Neural crest cell (in vitro differentiated cells): ENCODE measurements around the gene ZBTB20. TPM values are rescaled to one million over a fixed set of nuclear protein-coding genes. Genes with fewer than 3 reads are reported as not detected.

Experiments
- DNase-seq: peaks from one replicate; pipeline ENCODE4 v3.0.0; 2021; ENCODE audit warnings: low read depth, mixed read lengths, low spot score
- H3K27ac Mint-ChIP-seq: one replicate; pipeline ENCODE4 v1.8.0; 2021; ENCODE audit warnings: mild to moderate bottlenecking, mixed read lengths; ENCODE audit not compliant: unreplicated experiment
- H3K27me3 Mint-ChIP-seq: 2 replicates; pipeline ENCODE4 v1.8.0; 2021; ENCODE audit warnings: low read depth, mild to moderate bottlenecking, mixed read lengths
- H3K36me3 Mint-ChIP-seq: 2 replicates; pipeline ENCODE4 v1.8.0; 2021; ENCODE audit warnings: low read depth, mild to moderate bottlenecking, mixed read lengths
- H3K4me1 Mint-ChIP-seq: 2 replicates; pipeline ENCODE4 v1.8.0; 2021; ENCODE audit warnings: mixed read lengths
- H3K4me3 Mint-ChIP-seq: one replicate; pipeline ENCODE4 v1.8.0; 2021; ENCODE audit warnings: mild to moderate bottlenecking, mixed read lengths
- H3K9me3 Mint-ChIP-seq: 2 replicates; pipeline ENCODE4 v1.8.0; 2021; ENCODE audit warnings: mixed read lengths
- total RNA-seq: library from RNA; stranded (reverse); gene quantifications from 2 replicates; pipeline ENCODE4 v1.2.1, GENCODE V29; 2021
- TF ChIP-seq, protein P1 (sequence below): fragments of 200-600 bp; sonication (generic); conservative IDR thresholded peaks from 2 replicates; pipeline ENCODE4 v1.5.0; 2021; ENCODE audit warnings: antibody characterized with exemption, mild to moderate bottlenecking

Gene ZBTB20
- total RNA-seq, 1 donor from 2014 or later, result 12.4 TPM

DNA sequence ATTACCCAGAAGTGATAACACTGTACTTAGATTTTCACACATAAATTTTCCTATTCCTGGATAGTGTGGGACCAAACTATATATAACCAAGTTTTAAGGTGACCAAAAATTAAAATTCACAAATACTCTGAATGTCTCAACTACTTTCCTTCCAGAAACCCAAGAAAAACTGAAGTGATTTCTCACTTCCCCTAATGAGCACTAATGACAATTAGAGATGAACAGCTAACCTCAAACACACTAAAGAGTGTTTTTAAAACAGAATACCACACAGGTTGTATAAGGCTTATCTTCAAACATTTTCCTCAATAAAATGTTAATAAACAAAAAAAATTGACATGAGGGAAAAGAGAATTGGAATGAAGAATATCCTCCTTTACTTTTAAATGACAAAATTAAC is 188.2 kb downstream of the ZBTB20 start:
- DNase-seq, result no peak
- TF ChIP-seq, protein P1, sequence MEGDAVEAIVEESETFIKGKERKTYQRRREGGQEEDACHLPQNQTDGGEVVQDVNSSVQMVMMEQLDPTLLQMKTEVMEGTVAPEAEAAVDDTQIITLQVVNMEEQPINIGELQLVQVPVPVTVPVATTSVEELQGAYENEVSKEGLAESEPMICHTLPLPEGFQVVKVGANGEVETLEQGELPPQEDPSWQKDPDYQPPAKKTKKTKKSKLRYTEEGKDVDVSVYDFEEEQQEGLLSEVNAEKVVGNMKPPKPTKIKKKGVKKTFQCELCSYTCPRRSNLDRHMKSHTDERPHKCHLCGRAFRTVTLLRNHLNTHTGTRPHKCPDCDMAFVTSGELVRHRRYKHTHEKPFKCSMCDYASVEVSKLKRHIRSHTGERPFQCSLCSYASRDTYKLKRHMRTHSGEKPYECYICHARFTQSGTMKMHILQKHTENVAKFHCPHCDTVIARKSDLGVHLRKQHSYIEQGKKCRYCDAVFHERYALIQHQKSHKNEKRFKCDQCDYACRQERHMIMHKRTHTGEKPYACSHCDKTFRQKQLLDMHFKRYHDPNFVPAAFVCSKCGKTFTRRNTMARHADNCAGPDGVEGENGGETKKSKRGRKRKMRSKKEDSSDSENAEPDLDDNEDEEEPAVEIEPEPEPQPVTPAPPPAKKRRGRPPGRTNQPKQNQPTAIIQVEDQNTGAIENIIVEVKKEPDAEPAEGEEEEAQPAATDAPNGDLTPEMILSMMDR, result no peak
- H3K36me3 Mint-ChIP-seq, result peaks cover 3% of the 10 kb centered on the region
- no peaks in the 10 kb centered on the region for H3K27me3 Mint-ChIP-seq
- H3K4me3 Mint-ChIP-seq, result no peak overlapping the region
- no peaks in the 10 kb centered on the region for H3K9me3 Mint-ChIP-seq
- no peaks in the 10 kb centered on the region for H3K4me1 Mint-ChIP-seq
- no peak overlapping the region for H3K27ac Mint-ChIP-seq

DNA sequence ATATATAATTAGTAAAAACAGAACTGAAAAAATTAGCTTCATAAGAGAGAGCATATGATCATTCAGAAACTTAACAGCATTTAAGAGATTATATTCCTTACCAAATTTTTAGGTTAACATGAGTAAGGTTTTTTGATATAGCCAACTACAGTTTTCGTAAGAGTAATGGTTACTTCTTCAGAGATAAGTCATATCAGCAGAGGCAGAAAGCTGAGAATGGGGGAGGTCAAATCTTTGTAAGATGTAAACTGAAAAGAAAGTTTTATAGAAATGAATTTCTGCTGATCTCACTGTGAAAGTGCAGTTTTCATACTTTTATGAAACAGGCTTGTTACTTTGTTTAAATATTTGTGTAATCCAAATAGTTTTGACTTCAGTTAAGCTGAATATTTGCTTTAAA is 193.3 kb downstream of the ZBTB20 start:
- H3K4me3 Mint-ChIP-seq, result no peak overlapping the region
- DNase-seq, result no peak
- peaks cover 12% of the 10 kb centered on the region for H3K36me3 Mint-ChIP-seq
- TF ChIP-seq, protein P1, result no peak
- no peaks in the 10 kb centered on the region for H3K27me3 Mint-ChIP-seq
- no peaks in the 10 kb centered on the region for H3K4me1 Mint-ChIP-seq
- no peak overlapping the region for H3K27ac Mint-ChIP-seq
- H3K9me3 Mint-ChIP-seq, result peaks cover 10% of the 10 kb centered on the region

DNA sequence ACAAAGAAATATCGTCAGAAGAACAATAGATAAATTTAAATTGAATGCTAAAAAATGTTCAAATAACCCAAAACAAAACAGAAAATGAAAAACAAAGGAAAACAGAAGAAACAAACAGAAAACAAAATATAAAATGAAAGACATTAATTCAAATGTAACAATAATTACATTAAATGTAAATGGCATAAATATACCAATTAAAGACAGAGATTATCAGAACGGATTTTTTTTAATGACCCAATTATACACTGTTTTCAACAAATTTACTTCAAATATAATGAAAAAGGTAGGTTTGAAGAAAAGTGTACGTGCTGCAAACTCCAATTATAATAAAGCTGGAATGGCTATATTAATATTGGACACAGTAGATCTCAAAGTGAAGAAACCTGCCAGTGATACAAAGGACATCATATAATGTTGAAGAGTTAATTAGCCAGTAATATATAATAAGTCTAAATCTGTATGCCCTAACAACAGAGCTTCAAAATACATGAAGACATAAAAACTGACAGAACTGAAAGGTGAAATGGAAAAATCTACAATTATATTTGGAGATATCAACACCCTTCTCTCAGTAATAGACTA is 193.8 kb downstream of the ZBTB20 start:
- no peaks in the 10 kb centered on the region for H3K4me1 Mint-ChIP-seq
- no peaks in the 10 kb centered on the region for H3K27me3 Mint-ChIP-seq
- peaks cover 10% of the 10 kb centered on the region for H3K9me3 Mint-ChIP-seq
- peaks cover 12% of the 10 kb centered on the region for H3K36me3 Mint-ChIP-seq
- TF ChIP-seq, protein P1, result no peak
- no peak overlapping the region for H3K4me3 Mint-ChIP-seq
- no peak for DNase-seq
- no peak overlapping the region for H3K27ac Mint-ChIP-seq

DNA sequence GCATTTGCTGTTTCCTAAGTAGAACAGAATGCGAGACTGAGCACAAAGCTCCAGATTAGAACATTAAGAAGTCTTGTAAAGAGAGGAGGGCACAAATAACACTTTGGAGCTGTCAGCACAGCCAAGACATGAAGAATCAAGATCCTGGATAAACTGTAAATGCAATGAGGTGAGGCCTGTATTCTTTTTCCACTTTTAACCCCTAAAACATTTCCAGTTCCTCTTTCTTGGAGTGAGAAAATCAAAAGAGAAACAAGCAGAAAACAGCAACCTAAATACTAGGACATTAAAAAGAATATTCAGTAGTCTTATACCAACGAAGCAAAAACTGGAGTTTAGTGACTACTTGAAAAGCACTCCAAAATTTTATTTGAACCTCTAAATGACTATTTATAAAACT is 204.3 kb downstream of the ZBTB20 start:
- Mint-ChIP-seq H3K36me3 (peaks cover 3% of the 10 kb centered on the region), H3K4me1 (no peaks in the 10 kb centered on the region), H3K4me3 (no peak overlapping the region), H3K9me3 (peaks cover 3% of the 10 kb centered on the region), H3K27ac (no peak overlapping the region), H3K27me3 (no peaks in the 10 kb centered on the region)
- TF ChIP-seq, protein P1, result no peak
- no peak for DNase-seq

DNA sequence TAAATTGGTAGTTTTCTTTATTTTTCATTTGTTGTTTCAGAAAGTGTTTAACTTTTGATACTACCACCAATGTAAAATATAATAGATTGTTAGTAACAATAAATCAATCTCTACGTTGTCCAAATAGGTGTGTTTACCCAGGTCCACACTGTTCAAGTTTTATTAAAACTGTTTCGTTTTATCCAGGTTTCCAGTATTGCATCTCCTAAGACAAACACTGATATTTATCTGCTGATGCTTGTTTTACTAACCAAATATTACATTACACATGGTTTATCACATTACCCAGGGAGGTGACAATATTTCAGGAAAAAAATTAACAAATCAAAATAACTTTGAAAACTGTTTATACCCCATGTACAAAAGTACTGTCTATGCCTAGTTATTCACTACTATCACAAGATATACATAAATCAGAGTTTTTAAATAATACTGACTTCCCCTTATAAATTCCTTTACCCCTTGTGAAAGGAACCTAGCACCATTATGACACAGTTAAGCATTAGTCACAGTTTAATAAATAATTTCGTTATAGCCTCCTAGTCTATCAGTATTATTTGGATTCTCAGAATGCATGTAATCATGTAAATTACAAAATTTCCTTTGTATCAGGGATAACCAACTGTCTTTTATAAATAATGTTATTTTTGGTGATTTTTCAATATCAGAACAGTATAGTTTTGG is 205.3 kb downstream of the ZBTB20 start:
- no peaks in the 10 kb centered on the region for H3K4me1 Mint-ChIP-seq
- no peak overlapping the region for H3K27ac Mint-ChIP-seq
- H3K4me3 Mint-ChIP-seq, result no peak overlapping the region
- DNase-seq, result no peak
- H3K9me3 Mint-ChIP-seq, result peaks cover 2% of the 10 kb centered on the region
- peaks cover 2% of the 10 kb centered on the region for H3K36me3 Mint-ChIP-seq
- TF ChIP-seq, protein P1, result no peak
- no peaks in the 10 kb centered on the region for H3K27me3 Mint-ChIP-seq
